ENCODE data around the gene LAIR2.

GRCh38 chr19:54556194-54556593 is 53.6 kb downstream of the LAIR2 start:
- TF ChIP-seq THAP11 (CRISPR knock-in tag; IDR thresholded peaks at IDR 0.05) (no peak), EZH2 (conservative IDR thresholded peaks at IDR 0.05; ENCODE audit: low read depth, low read length) (no peak), PCBP1 (IDR thresholded peaks at IDR 0.05; ENCODE audit: borderline replicate concordance, low read depth, low read length) (no peak), THAP8 (CRISPR knock-in tag; IDR thresholded peaks at IDR 0.05; ENCODE audit: borderline replicate concordance) (no peak), ZNF180 (CRISPR knock-in tag; IDR thresholded peaks at IDR 0.05; ENCODE audit: borderline replicate concordance, low read depth) (no peak), HDAC6 (IDR thresholded peaks at IDR 0.05; ENCODE audit: low read depth, low read length) (no peak), NR3C1 (CRISPR knock-in tag; IDR thresholded peaks at IDR 0.05) (no peak), CTCF (CRISPR knock-in tag; IDR thresholded peaks at IDR 0.05) (no peak), ZNF776 (CRISPR knock-in tag; IDR thresholded peaks at IDR 0.05) (no peak)
